Mesenchymal stem cell (in vitro differentiated cells and primary cell): ENCODE data around the gene GNAT1.
A peak's percentile ranks its signal among the peaks of the same experiment; 100 is the strongest.

Source experiments
- DNase-seq: peaks from one replicate; pipeline ENCODE4 v3.0.0-alpha.2; 2013
- H2AFZ ChIP-seq: one replicate; pipeline ENCODE4 v1.6.1; 2013; ENCODE audit warnings: low read depth, mild to moderate bottlenecking, control low read depth, inconsistent platforms, low read length, moderate library complexity
- H2AK5ac ChIP-seq: 2 replicates; pipeline ENCODE4 v1.6.1; 2013; ENCODE audit warnings: low read length, moderate library complexity, mild to moderate bottlenecking, inconsistent platforms; ENCODE audit not compliant: severe bottlenecking
- H2BK120ac ChIP-seq: one replicate; pipeline ENCODE4 v1.6.1; 2013; ENCODE audit warnings: low read depth, mild to moderate bottlenecking, inconsistent platforms, low read length, moderate library complexity
- H2BK12ac ChIP-seq, 2 experiments: one replicate each; pipeline ENCODE4 v1.6.1; 2013; ENCODE audit warnings: inconsistent platforms in 2 of 2, low read length in 2 of 2, mild to moderate bottlenecking in 2 of 2, moderate library complexity in 2 of 2, control low read depth in 1 of 2
- H2BK15ac ChIP-seq: one replicate; pipeline ENCODE4 v1.6.1; 2013; ENCODE audit warnings: mild to moderate bottlenecking, low read depth, inconsistent platforms; ENCODE audit not compliant: poor library complexity, severe bottlenecking
- H2BK5ac ChIP-seq: 2 replicates; pipeline ENCODE4 v1.6.1; 2013; ENCODE audit warnings: low read depth, mild to moderate bottlenecking, low read length, control low read depth, inconsistent platforms; ENCODE audit not compliant: poor library complexity, severe bottlenecking
- H3K14ac ChIP-seq, 2 experiments: one replicate each; pipeline ENCODE4 v1.6.1; 2013; ENCODE audit warnings: inconsistent platforms in 2 of 2, low read length in 2 of 2, control low read depth in 1 of 2, mild to moderate bottlenecking in 1 of 2, moderate library complexity in 1 of 2
- H3K18ac ChIP-seq, 2 experiments: one replicate each; pipeline ENCODE4 v1.6.1; 2013; ENCODE audit warnings: inconsistent platforms in 2 of 2, low read length in 2 of 2, control low read depth in 1 of 2, low read depth in 1 of 2, mild to moderate bottlenecking in 1 of 2
- H3K23ac ChIP-seq, 2 experiments: one replicate each; pipeline ENCODE4 v1.6.1; 2013; ENCODE audit warnings: inconsistent platforms in 2 of 2, low read length in 2 of 2, mild to moderate bottlenecking in 2 of 2, moderate library complexity in 2 of 2, control low read depth in 1 of 2
- H3K27ac ChIP-seq: 2 replicates; pipeline ENCODE4 v1.5.1; 2013; ENCODE audit warnings: mild to moderate bottlenecking, moderate library complexity, low read length, control low read depth, inconsistent platforms; ENCODE audit not compliant: poor library complexity, severe bottlenecking
- H3K27me3 ChIP-seq, 2 experiments: 2 replicates each; pipeline versions ENCODE4 v1.6.1 to v1.7.0; 2013; ENCODE audit warnings: low read length in 2 of 2, mild to moderate bottlenecking in 2 of 2, moderate library complexity in 2 of 2, control low read depth in 1 of 2, inconsistent platforms in 1 of 2; ENCODE audit not compliant: control insufficient read depth in 1 of 2, insufficient read depth in 1 of 2
- H3K36me3 ChIP-seq, 2 experiments: 2 replicates each; pipeline versions ENCODE4 v1.6.1 to v1.7.0; 2013; ENCODE audit warnings: low read length in 2 of 2, control low read depth in 1 of 2, inconsistent platforms in 1 of 2, low read depth in 1 of 2, mild to moderate bottlenecking in 1 of 2; ENCODE audit not compliant: insufficient read depth in 2 of 2, control insufficient read depth in 1 of 2
- H3K4ac ChIP-seq, 2 experiments: one replicate each; pipeline ENCODE4 v1.6.1; 2013; ENCODE audit warnings: inconsistent platforms in 2 of 2, low read length in 2 of 2, mild to moderate bottlenecking in 2 of 2, moderate library complexity in 2 of 2, control low read depth in 1 of 2, low read depth in 1 of 2
- H3K4me1 ChIP-seq: 2 replicates; pipeline ENCODE4 v1.6.1; 2013; ENCODE audit warnings: low read depth, low read length, control low read depth; ENCODE audit not compliant: control insufficient read depth, insufficient read depth
- H3K4me2 ChIP-seq: 2 replicates; pipeline ENCODE4 v1.6.1; 2013; ENCODE audit warnings: low read length, mild to moderate bottlenecking, inconsistent platforms; ENCODE audit not compliant: poor library complexity, severe bottlenecking
- H3K4me3 ChIP-seq, 2 experiments: 2 replicates each; pipeline versions ENCODE4 v1.5.1 to v1.7.0; 2013; ENCODE audit warnings: low read length in 2 of 2, mild to moderate bottlenecking in 2 of 2, control low read depth in 1 of 2, low read depth in 1 of 2; ENCODE audit not compliant: insufficient read depth in 1 of 2
- H3K79me1 ChIP-seq: replicated peaks from 2 replicates; pipeline ENCODE4 v1.6.1; 2013; ENCODE audit warnings: mild to moderate bottlenecking, control low read depth, low read length, inconsistent platforms; ENCODE audit not compliant: poor library complexity, severe bottlenecking
- H3K9ac ChIP-seq: 2 replicates; pipeline ENCODE4 v1.7.0; 2013; ENCODE audit warnings: mild to moderate bottlenecking, low read length, moderate library complexity
- H3K9me3 ChIP-seq: 2 replicates; pipeline ENCODE4 v1.7.0; 2013; ENCODE audit warnings: mild to moderate bottlenecking, low read length; ENCODE audit not compliant: control insufficient read depth
- H4K8ac ChIP-seq: one replicate; pipeline ENCODE4 v1.6.1; 2013; ENCODE audit warnings: inconsistent platforms, mild to moderate bottlenecking, low read length, moderate library complexity
- H4K91ac ChIP-seq: one replicate; pipeline ENCODE4 v1.6.1; 2013; ENCODE audit warnings: mild to moderate bottlenecking, low read length, inconsistent platforms
- WGBS: methylation state at CpG from one replicate; pipeline ENCODE4 v1.1.7; 2013; ENCODE audit warnings: mixed read lengths; 5-methylcytosine and 5-hydroxymethylcytosine counted together

GNAT1 gene

DNA sequence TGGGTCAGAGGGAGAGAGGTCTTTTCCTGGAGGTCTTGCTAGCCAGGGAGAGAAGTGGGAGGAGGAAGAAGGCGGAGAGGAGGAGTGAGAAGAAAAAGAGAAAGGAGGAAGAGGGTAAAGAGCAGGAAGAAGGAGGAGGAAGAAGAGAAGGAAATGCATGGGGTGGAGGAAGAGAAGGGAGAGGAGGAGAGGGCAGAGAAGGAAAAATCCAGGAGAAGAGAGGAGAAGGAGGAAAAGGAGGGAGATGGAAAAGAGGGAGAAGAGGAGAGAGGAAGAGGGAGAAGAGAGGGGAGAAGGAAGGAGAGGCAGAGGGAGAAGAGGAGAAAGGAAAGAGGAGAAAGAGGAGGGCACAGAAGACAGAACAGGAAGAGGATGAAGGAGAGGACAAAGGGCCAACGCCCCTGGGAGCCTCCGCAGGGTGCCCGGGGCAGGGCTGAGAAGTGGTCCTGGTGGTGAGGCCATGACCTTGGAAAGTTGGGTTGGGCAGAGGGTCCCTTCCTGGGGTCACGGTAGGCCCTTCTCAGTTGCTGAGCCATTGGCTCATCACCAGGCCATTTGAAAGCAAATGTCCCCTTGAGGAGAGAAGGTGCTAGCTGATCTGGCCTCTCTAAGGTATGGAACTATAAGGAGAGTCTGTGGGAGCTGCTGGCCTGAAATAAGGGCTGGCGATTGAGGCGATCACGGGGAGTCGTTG is 37.5 kb upstream of the GNAT1 start:
- H3K23ac ChIP-seq, result no peak overlapping the region
- H3K79me1 ChIP-seq, result peaks cover 3% of the 10 kb centered on the region
- H2BK120ac ChIP-seq, result no peak overlapping the region
- DNase-seq, result no peak
- no peak overlapping the region for H2AK5ac ChIP-seq
- H3K18ac ChIP-seq, result peak overlapping the region in 1 of 2 experiments; percentile 9
- peak overlapping the region; percentile 30 for H2BK15ac ChIP-seq
- no peak overlapping the region for H2BK5ac ChIP-seq
- no peak overlapping the region for H3K4me2 ChIP-seq
- H2BK12ac ChIP-seq, result peak overlapping the region in 1 of 2 experiments; percentile 37
- H3K36me3 ChIP-seq, result no peaks in the 10 kb centered on the region
- H2AFZ ChIP-seq, result no peak overlapping the region
- peak overlapping the region; percentile 29 for H4K91ac ChIP-seq
- no peak overlapping the region for H3K4me3 ChIP-seq
- H3K27me3 ChIP-seq, result peaks cover 37 to 54% of the 10 kb centered on the region in 2 experiments
- H3K14ac ChIP-seq, result peak overlapping the region in 1 of 2 experiments; percentile 84
- no peak overlapping the region for H3K27ac ChIP-seq
- no peak overlapping the region for H3K4ac ChIP-seq
- H3K9me3 ChIP-seq, result no peaks in the 10 kb centered on the region
- no peak overlapping the region for H4K8ac ChIP-seq
- H3K9ac ChIP-seq, result no peak overlapping the region
- peaks cover 36% of the 10 kb centered on the region for H3K4me1 ChIP-seq
- WGBS, result 62% methylated on average over 9 of the region's 9 CpGs

GRCh38 chr3:50154476-50154839 is 37.0 kb upstream of the GNAT1 start:
- H2AK5ac ChIP-seq, result no peak overlapping the region
- DNase-seq, result no peak
- H2BK12ac ChIP-seq, result peak overlapping the region in 1 of 2 experiments; percentile 37
- peaks cover 0 to 1% of the 10 kb centered on the region in 2 experiments for H3K36me3 ChIP-seq
- 6% methylated on average over 20 of the region's 34 CpGs for WGBS
- H3K4me2 ChIP-seq, result peak overlapping the region; percentile 66
- peaks cover 37 to 57% of the 10 kb centered on the region in 2 experiments for H3K27me3 ChIP-seq
- peaks cover 3% of the 10 kb centered on the region for H3K79me1 ChIP-seq
- no peaks in the 10 kb centered on the region for H3K9me3 ChIP-seq
- H2BK5ac ChIP-seq, result no peak overlapping the region
- H3K14ac ChIP-seq, result peak overlapping the region in 1 of 2 experiments; percentile 84
- H3K4ac ChIP-seq, result no peak overlapping the region
- H2BK15ac ChIP-seq, result peak overlapping the region; percentile 30
- H3K9ac ChIP-seq, result no peak overlapping the region
- no peak overlapping the region for H3K23ac ChIP-seq
- no peak overlapping the region for H4K8ac ChIP-seq
- H4K91ac ChIP-seq, result peak overlapping the region; percentile 18
- H2BK120ac ChIP-seq, result no peak overlapping the region
- H2AFZ ChIP-seq, result no peak overlapping the region
- peak overlapping the region; percentile 9 to 52 for H3K18ac ChIP-seq
- peak overlapping the region in 1 of 2 experiments; percentile 39 for H3K4me3 ChIP-seq
- no peak overlapping the region for H3K27ac ChIP-seq
- peaks cover 36% of the 10 kb centered on the region for H3K4me1 ChIP-seq

- DNase-seq, result peak; percentile 74
- Histone ChIP-seq H2BK5ac (no peak within 1 kb of the TSS), H3K27ac (no peak within 1 kb of the TSS), H4K91ac (peak within 1 kb of the TSS; percentile 39), H2AFZ (no peak within 1 kb of the TSS), H3K14ac (peak within 1 kb of the TSS in 1 of 2 experiments; percentile 84), H3K18ac (peak within 1 kb of the TSS; percentile 12 to 52), H4K8ac (no peak within 1 kb of the TSS), H2BK15ac (peak within 1 kb of the TSS; percentile 45), H3K36me3 (peaks cover 0 to 6% of the 10 kb centered on the region in 2 experiments), H3K4me2 (peak within 1 kb of the TSS; percentile 66), H3K9me3 (no peaks in the 10 kb centered on the region), H3K4ac (peak within 1 kb of the TSS in 1 of 2 experiments; percentile 57), H3K4me1 (peaks cover 36% of the 10 kb centered on the region), H3K79me1 (peaks cover 3% of the 10 kb centered on the region), H2BK12ac (peak within 1 kb of the TSS in 1 of 2 experiments; percentile 37), H3K4me3 (peak within 1 kb of the TSS; percentile 47 to 64), H3K23ac (peak within 1 kb of the TSS in 1 of 2 experiments; percentile 51), H2AK5ac (no peak within 1 kb of the TSS), H3K9ac (no peak within 1 kb of the TSS), H3K27me3 (peaks cover 37 to 57% of the 10 kb centered on the region in 2 experiments), H2BK120ac (no peak within 1 kb of the TSS)
- 0% methylated on average over 21 of the region's 98 CpGs for WGBS
Measured at GRCh38 chr3:50154840-50155490, 36.4 kb upstream of the GNAT1 start, which contains the start of gene SEMA3F. Gene SEMA3F, plus strand, starts transcription at chr3:50155324. Its CDS starts 4,299 bp downstream, at chr3:50159623.

DNA sequence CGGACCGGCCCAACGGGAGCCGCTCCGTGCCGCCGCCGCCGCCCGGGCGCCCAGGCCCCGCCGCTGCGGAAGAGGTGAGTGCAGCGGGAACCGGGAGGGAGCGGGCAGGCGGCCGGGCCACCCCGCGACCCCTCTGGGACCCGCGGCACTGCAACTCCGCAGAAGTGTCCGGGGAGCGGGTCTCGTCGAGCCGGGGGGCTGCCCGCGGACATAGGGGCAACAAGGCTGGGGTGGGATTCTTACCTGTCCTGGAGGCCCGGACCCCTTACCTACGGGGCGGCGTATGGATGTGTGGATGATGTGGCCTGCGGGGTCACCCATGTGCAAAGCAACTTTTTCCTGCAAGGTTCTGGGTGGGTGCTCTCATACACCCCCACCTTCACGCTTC is 35.9 kb upstream of the GNAT1 start:
- no peak for DNase-seq
- Histone ChIP-seq H3K4me2 (peak overlapping the region; percentile 64), H2AK5ac (no peak overlapping the region), H3K79me1 (peaks cover 3% of the 10 kb centered on the region), H3K27me3 (peaks cover 42 to 60% of the 10 kb centered on the region in 2 experiments), H3K4me3 (peak overlapping the region; percentile 46 to 64), H2BK5ac (no peak overlapping the region), H3K27ac (no peak overlapping the region), H3K9me3 (no peaks in the 10 kb centered on the region), H2BK15ac (no peak overlapping the region), H2BK12ac (peak overlapping the region in 1 of 2 experiments; percentile 21), H3K4ac (peak overlapping the region in 1 of 2 experiments; percentile 57), H3K9ac (no peak overlapping the region), H3K18ac (peak overlapping the region; percentile 12 to 50), H3K36me3 (peaks cover 0 to 11% of the 10 kb centered on the region in 2 experiments), H3K4me1 (peaks cover 41% of the 10 kb centered on the region), H3K14ac (no peak overlapping the region), H2AFZ (no peak overlapping the region), H3K23ac (peak overlapping the region in 1 of 2 experiments; percentile 36), H4K8ac (no peak overlapping the region), H2BK120ac (no peak overlapping the region), H4K91ac (peak overlapping the region; percentile 39)
- WGBS, result under 1% methylated on average over 35 of the region's 37 CpGs
